Middle frontal gyrus (tissue), 1 donor: ENCODE results near the gene TMEM196.
A peak's percentile ranks its signal among the peaks of the same experiment; 100 is the strongest.
"Not testable (repeated sequence)": the region's sequence is repeated elsewhere in the genome, so short reads cannot be mapped to it uniquely, and the experiment has no call there.

ENCODE experiments used
- DNase-seq: peaks from one replicate; pipeline ENCODE4 v3.0.0-alpha.2; 2015; ENCODE audit warnings: low spot score; ENCODE audit errors: extremely low spot score

TMEM196 gene

DNA sequence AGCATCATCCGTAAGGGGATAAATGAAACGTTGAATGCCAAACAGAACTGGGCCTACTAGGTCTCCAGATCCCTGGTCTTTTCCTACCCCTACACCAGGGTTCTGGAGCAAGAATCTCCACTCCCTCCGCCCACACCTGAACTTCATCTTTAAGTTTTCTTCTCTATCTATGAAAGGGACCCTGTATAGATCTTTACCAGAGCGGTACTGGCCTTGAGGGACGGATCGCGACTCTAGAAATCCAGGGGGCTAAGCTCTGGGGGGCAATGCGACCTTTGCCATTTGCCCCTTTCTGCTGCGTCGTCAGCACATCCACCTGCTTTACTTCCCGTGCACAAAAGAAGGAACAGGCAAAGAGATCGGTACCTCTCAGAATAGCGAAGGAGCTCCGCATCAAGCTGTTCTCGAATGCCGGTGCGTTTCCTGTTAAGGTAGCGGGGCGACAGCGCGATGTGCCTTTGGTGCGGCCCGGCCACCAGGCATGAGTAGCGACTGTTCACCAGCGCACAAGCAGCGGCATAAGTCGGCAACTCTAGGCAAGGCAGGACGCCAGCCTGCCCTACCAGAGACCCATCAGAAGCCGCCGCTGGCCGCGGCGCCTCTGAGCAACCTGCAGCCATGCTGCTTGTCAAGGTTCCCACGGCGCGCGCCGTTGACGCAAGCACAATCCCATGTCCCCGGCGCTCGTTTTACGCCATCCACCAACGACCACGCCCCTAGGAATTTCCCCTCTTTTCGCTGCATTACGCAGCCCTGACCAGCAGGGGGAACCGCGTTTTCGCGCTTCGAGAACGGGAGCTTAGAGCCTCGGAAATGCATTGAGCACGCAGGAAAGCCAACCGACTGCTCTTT, 64.8 kb downstream of the TMEM196 start, which contains the start of gene POLR1F:
TSS of gene POLR1F (minus strand) at position 641 of the 852 bp plus-strand sequence. CDS start at position 620, 21 bp downstream.
- DNase-seq: peak; percentile 98

DNA sequence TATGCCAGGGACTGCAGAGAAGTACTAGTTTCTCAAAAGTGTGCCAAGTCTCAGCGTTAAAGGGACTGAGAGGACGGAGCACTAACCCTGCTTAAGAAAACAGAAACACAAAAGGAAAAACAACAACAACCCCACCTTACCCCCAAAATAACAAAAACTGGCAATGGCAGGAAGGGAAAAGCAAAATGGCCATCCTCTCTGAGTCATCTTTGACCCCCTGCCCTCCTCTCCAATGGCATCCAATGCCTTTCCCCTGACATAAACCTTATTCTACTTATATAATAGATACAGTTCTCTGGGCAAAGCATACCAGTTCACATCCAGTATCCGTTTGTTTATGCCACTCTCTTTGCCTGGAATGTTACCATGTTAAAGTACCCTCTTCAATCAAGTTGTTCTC, 66.2 kb downstream of the TMEM196 start:
- no peak for DNase-seq

DNA sequence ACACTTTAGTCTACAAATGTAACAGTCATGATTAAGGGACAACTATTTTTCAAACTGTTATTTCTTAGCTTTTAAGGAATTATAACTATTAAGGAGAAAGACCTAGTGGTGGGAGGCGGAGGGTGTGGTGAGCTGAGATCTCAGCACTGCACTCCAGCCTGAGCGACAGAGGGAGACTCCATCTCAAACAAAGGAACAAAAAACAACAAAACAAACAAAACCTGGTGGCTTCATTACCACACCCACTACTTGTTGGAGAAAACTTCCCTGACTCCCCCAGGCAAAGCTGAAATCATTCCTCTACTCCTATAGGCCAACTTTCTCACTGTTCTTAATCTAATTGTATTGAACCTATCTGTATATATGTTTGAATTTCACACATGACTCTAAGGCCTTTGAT, 67.8 kb downstream of the TMEM196 start:
- no peak for DNase-seq

DNA sequence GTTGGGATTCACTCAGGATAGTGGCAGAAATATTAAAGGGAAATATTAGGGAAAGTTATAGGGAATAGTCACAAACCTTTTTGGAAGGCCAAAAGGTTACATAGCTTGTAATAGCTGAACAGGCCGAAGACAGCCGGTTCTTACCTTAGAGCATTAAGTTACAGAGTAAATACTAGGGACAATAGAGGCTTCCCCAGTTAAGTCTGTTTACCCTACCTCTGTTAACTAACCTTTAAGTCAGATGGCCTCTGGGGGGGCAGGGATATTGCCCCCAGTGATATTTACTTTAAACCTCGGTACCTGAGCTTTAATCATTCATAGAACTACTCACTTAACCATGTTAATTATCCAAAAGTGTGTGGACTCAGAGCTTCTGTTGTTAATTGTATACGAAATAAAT, 71.9 kb downstream of the TMEM196 start:
- DNase-seq: no peak

DNA sequence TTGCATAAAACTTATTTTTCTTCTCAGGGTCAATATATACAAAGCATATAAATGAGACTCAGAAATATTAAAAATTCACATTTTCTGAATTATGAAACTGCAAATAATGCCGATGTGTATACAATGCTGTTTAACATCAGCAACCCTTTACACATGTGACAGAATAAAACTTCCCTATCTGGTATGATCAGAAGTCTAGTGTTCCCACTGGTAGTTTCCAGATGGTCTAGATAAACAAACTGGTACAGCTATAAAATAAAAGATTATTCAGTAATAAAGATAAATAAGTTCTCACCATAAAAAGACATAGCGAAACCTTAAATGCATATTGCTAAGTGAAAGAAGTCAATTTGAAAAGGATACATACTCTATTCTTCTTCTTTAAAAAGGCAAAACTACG, 72.5 kb downstream of the TMEM196 start:
- no peak for DNase-seq

DNA sequence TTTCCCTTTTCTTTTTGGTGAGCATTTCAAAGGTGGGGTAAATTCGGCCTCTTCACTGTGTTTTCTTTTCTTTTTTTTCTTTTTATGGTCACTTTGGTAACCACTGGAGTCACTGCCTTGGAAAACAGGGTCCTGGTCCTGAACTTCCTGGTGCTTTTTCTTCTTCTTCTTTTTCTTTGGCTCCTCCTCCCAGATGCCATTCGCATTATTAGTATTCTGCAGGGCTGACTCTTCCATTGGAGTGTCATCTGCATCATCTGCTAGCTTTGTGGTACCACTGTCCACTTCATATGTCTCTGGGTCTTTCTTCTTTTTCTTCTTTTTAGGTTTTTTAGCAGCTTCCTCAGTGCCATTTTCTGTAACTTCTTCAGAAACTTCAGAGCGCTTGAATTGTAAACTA, 75.1 kb downstream of the TMEM196 start:
- DNase-seq: no peak

DNA sequence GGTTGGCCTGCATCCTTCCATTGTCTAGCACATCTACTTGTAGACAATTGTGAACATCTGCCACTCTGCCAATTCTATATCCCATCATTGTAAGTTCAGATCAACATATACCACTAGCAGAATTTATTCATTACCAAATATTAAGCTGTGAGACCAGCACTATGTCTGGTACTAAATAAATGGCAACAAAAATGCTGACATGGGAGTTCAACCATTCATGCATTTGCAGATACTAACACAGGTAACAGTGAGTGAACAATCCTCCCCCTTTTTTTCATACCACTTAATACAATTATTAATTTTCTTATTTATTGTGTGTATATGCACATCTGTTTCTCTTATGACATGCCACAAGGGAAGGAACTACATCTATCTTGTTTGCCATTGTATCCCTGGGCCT, 76.5 kb downstream of the TMEM196 start:
- no peak for DNase-seq

DNA sequence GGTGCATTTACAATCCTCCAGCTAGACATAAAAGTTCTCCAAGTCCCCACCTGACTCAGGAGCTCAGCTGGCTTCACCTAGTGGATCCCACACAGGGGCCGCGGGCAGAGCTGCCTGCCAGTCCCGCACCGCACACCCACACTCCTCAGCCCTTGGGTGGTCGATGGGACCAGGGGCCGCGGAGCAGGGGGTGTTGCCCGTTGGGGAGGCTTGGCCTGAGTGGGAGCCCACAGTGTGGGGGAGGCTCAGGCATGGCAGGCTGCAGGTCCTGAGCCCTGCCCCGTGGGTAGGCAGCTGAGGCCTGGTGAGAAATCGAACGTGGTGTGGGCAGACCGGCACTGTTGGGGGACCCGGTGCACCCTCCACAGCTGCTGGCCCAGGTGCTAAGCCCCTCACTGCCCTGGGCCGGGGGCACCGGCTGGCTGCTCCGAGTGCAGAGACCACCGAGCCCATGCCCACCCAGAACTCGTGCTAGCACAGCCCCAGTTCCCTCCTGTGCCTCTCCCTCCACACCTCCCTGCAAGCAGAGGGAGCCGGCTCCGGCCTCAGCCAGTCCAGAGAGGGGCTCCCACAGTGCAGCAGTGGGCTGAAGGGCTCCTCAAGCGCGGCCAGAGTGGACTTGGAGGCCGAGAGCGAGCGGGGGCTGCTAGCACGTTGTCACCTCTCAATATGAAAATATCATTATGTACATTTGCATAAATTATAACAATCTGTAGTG, 81.1 kb downstream of the TMEM196 start:
- no peak for DNase-seq

DNA sequence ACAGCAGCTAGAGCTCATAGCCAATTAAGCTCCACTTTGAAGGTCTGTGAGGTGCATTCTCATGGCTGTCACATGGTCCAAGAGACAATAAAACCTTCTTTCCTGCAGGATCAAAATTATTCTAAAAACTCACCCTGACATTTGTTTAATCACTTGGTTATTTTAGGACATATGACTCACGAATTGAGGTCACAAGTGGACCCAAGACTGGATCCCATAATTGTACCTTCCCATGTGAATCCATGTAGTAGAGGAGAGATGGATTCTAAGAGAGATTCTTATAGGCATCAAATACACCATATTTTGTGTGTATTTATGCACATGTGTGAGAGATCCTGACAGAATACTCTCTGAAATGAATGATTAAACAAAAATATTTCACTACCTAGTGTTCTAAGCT, 82.7 kb downstream of the TMEM196 start:
- no peak for DNase-seq

DNA sequence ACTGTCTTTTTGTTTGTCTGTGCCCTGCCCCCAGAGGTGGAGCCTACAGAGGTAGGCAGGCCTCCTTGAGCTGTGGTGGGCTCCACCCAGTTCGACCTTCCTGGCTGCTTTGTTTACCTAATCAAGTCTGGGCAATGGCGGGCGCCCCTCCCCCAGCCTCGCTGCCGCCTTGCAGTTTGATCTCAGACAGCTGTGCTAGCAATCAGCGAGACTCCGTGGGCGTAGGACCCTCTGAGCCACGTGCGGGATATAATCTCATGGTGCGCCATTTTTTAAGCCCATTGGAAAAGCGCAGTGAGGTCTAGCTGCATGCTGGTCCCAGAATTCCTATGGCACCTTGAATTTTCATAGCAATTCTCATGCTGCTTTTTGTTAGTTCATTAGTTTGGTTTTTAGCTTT, 84.3 kb downstream of the TMEM196 start:
- DNase-seq: not testable (repeated sequence)

DNA sequence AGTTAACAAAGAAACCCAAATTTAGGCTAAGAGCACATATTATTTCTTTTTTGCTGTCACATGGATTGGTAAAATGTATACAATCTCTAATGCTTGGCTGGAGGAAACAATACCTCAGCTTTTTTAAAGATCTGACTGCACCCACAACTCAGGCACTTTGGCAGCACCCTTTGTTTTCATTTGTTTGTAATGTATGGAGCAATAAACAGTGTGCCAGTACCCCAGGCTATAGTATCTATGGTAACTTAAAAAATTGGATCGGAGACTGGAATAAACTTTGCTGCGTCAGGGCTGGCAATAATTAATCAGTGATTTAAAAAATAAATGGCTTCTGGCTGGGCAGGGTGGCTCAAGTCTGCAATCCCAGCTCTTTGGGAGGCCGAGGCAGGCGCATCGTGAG, 91.8 kb downstream of the TMEM196 start:
- no peak for DNase-seq

DNA sequence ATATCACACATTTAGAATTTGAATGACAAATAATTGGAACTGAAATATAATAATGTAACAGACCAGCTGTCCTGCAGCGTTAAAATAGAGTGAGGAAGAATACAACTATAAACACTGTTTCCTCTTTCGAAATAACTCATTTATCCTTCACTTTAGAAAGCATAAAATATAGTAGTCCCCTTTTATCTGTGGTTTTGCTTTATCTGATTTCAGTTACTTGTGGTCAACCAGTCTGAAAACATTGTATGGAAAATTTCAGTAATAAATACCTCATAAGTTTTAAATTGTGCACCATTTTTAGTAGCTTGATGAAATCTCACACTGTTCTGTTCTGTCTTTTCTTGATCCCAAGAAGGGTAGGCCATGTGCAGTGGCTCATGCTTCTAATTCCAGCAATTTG, 96.2 kb downstream of the TMEM196 start:
- DNase-seq: no peak

DNA sequence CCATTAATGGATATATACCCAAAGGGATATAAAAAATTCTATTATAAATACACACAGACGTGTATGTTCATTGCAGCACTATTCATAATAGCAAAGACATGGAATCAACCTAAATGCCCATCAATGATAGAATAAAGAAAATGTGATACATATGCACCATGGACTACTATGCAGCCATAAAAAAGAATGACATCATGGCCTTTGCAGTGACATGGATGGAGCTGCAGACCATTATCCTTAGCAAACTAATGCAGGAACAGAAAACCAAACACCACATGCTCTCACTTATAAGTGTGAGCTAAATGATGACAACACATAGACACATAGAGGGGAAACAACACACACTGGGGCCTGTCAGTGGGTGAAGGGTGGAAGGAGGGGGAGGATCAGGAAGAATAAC, 97.6 kb downstream of the TMEM196 start:
- DNase-seq: no peak

DNA sequence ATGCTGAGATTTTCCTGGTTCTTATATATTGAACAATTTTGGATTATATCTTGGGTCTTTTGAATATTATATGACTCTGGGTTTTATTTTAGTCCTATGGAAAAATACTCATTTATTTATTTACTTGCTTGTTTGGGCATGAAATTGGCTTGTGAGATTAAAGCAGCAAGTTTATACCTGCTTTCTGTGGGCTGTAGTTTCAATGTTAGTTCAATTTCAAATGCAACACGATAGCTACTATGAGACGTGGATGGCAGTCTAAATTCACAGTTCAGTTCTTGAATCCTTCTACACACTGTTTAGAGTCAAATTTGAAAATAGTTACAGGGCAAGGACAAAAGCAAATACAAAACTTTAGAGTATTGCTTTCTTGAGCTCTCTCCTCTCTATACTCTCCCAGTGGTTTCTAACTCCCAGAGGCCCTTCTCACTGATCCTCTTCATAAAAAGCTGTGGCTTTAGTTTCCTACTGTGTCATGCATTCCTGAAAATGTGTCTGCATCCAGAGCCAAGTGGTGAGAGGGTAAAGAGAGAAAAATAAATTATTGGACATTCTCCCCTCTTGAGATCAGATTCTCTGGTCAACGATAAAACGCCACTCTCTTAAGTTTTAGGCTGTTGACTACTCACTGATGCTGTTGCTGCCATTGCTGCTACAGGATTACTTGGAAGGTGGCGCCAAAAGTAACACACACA, 99.0 kb downstream of the TMEM196 start:
- DNase-seq: no peak

DNA sequence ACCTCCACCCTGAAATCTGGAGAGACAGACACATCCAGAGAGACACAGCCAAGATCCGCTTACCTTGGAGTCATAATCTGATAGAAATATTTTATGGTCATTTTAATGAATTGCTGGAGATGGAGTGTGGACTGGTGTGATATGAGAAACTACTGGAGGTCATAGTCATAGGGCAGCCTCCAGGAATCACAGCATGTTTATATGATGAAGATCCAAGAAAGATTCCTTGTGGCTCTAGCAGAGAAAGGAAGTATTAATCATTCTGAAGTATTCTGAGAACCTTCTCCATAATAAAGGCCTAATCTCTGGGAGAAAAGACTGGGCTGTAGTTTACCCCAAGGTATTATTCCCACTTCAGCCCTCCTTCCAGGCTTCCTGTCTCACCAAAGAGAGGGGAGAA, 102.6 kb downstream of the TMEM196 start:
- no peak for DNase-seq
